Liver (tissue), 2 donors: ENCODE data around the gene CHERP.

Source experiments
- CTCF ChIP-seq: fragments of 150-350 bp; IDR thresholded peaks from 2 replicates; pipeline ENCODE4 v1.5.1; 2017; ENCODE audit warnings: improper control_type of control experiment, low read depth, low read length; ENCODE audit not compliant: missing input control
- MAX ChIP-seq: IDR thresholded peaks from 2 replicates; pipeline ENCODE4 v1.6.1; 2016; ENCODE audit warnings: antibody characterized with exemption
- ZBTB33 ChIP-seq: IDR thresholded peaks from 2 replicates; pipeline ENCODE4 v1.6.1; 2016; ENCODE audit warnings: antibody characterized with exemption
- donor health status: healthy.

- no peak for TF ChIP-seq CTCF
- TF ChIP-seq MAX, result no peak
- no peak for TF ChIP-seq ZBTB33
Observed at GRCh38 chr19:16581971-16582343, 39.7 kb upstream of the CHERP start.
